ENCODE results near the gene OTOG.

Gene OTOG

GRCh38 chr11:17518366-17518765 is 28.7 kb upstream of the OTOG start:
- H3K27ac ChIP-seq (ENCODE audit: low read length): no peak overlapping the region
- no peak overlapping the region for H3K9ac ChIP-seq (ENCODE audit: low read depth, low read length)
- DNase-seq: no peak
- ATAC-seq (ENCODE audit: insufficient read depth, low read depth): no peak
- no peak overlapping the region for H3K4me2 ChIP-seq (ENCODE audit: insufficient read depth, low read length)
- no peak overlapping the region for H2AFZ ChIP-seq (ENCODE audit: low read depth, low read length)
- no peaks in the 10 kb centered on the region for H3K9me3 ChIP-seq (ENCODE audit: insufficient read depth, low read length, severe bottlenecking)
- no peak overlapping the region for H3K4me3 ChIP-seq (ENCODE audit: low read depth in 1 of 2, low read length in 2 of 2)
- no peaks in the 10 kb centered on the region for H3K36me3 ChIP-seq (ENCODE audit: insufficient read depth, low read length)
- peaks cover 2% of the 10 kb centered on the region for H3K27me3 ChIP-seq (ENCODE audit: insufficient read depth, low read length, poor library complexity)
- H3K79me2 ChIP-seq (ENCODE audit: insufficient read depth, low read length): no peaks in the 10 kb centered on the region
- no peaks in the 10 kb centered on the region for H3K4me1 ChIP-seq (ENCODE audit: insufficient read depth, low read length)
- no peaks in the 10 kb centered on the region for H4K20me1 ChIP-seq (ENCODE audit: insufficient read depth, low read length)
- no peak for TF ChIP-seq CTCF (IDR thresholded peaks at IDR 0.05; ENCODE audit: borderline replicate concordance, extremely low read depth, low read length, poor library complexity, severe bottlenecking)
- no peak for TF ChIP-seq EZH2 (IDR thresholded peaks at IDR 0.05; ENCODE audit: borderline replicate concordance, low read depth, low read length, severe bottlenecking)

- no peak overlapping the region for H3K4me2 ChIP-seq (ENCODE audit: insufficient read depth, low read length)
- H3K36me3 ChIP-seq (ENCODE audit: insufficient read depth, low read length): no peaks in the 10 kb centered on the region
- H3K27ac ChIP-seq (ENCODE audit: low read length): no peak overlapping the region
- H3K4me3 ChIP-seq (ENCODE audit: low read depth in 1 of 2, low read length in 2 of 2): no peak overlapping the region
- no peaks in the 10 kb centered on the region for H3K4me1 ChIP-seq (ENCODE audit: insufficient read depth, low read length)
- H3K79me2 ChIP-seq (ENCODE audit: insufficient read depth, low read length): no peaks in the 10 kb centered on the region
- H3K9ac ChIP-seq (ENCODE audit: low read depth, low read length): no peak overlapping the region
- ATAC-seq (ENCODE audit: insufficient read depth, low read depth): no peak
- H4K20me1 ChIP-seq (ENCODE audit: insufficient read depth, low read length): no peaks in the 10 kb centered on the region
- no peaks in the 10 kb centered on the region for H3K27me3 ChIP-seq (ENCODE audit: insufficient read depth, low read length, poor library complexity)
- DNase-seq: no peak
- H2AFZ ChIP-seq (ENCODE audit: low read depth, low read length): no peak overlapping the region
- H3K9me3 ChIP-seq (ENCODE audit: insufficient read depth, low read length, severe bottlenecking): no peaks in the 10 kb centered on the region
- TF ChIP-seq CTCF (IDR thresholded peaks at IDR 0.05; ENCODE audit: borderline replicate concordance, extremely low read depth, low read length, poor library complexity, severe bottlenecking) (no peak), EZH2 (IDR thresholded peaks at IDR 0.05; ENCODE audit: borderline replicate concordance, low read depth, low read length, severe bottlenecking) (no peak)
Observed at GRCh38 chr11:17519061-17519885, 27.8 kb upstream of the OTOG start.

- no peaks in the 10 kb centered on the region for H3K9me3 ChIP-seq (ENCODE audit: insufficient read depth, low read length, severe bottlenecking)
- H3K9ac ChIP-seq (ENCODE audit: low read depth, low read length): no peak overlapping the region
- no peak for TF ChIP-seq EZH2 (IDR thresholded peaks at IDR 0.05; ENCODE audit: borderline replicate concordance, low read depth, low read length, severe bottlenecking)
- no peak for TF ChIP-seq CTCF (IDR thresholded peaks at IDR 0.05; ENCODE audit: borderline replicate concordance, extremely low read depth, low read length, poor library complexity, severe bottlenecking)
- H3K4me1 ChIP-seq (ENCODE audit: insufficient read depth, low read length): no peaks in the 10 kb centered on the region
- DNase-seq (no peak), ATAC-seq (ENCODE audit: insufficient read depth, low read depth) (no peak)
- H3K4me2 ChIP-seq (ENCODE audit: insufficient read depth, low read length): no peak overlapping the region
- H3K27ac ChIP-seq (ENCODE audit: low read length): no peak overlapping the region
- H3K36me3 ChIP-seq (ENCODE audit: insufficient read depth, low read length): no peaks in the 10 kb centered on the region
- peaks cover 2% of the 10 kb centered on the region for H3K27me3 ChIP-seq (ENCODE audit: insufficient read depth, low read length, poor library complexity)
- H2AFZ ChIP-seq (ENCODE audit: low read depth, low read length): no peak overlapping the region
- no peak overlapping the region for H3K4me3 ChIP-seq (ENCODE audit: low read depth in 1 of 2, low read length in 2 of 2)
- H3K79me2 ChIP-seq (ENCODE audit: insufficient read depth, low read length): no peaks in the 10 kb centered on the region
- no peaks in the 10 kb centered on the region for H4K20me1 ChIP-seq (ENCODE audit: insufficient read depth, low read length)
Observed at GRCh38 chr11:17521106-17521900, 25.8 kb upstream of the OTOG start.
